IMR-90 (cell line): ENCODE data around the gene PAWR. TPM values are rescaled to one million over a fixed set of nuclear protein-coding genes. Genes with fewer than 3 reads are reported as not detected.

Experiments used
- ATAC-seq: fragments of 200-7000 bp; cut with Tn5 transposase; 2 replicates; pipeline ENCODE4 v1.9.1; 2020; ENCODE audit warnings: low read depth, mild to moderate bottlenecking, moderate library complexity
- BruUV-seq: library from RNA; stranded (reverse); fragments of 400-500 nt; replicated peaks from 2 replicates; lab custom pipeline; 2021; lab: Mats Ljungman, UMichigan
- CTCF ChIA-PET: fragments of 300-600 bp; formaldehyde crosslinking; extraction: SDS; loops from one replicate; lab custom pipeline; 2021; ENCODE audit warnings: antibody characterized with exemption; lab: Yijun Ruan, JAX
- POLR2A ChIA-PET: fragments of 300-600 bp; sonication (Branson Sonifier 250); formaldehyde crosslinking; loops from one replicate; lab custom pipeline; 2022; ENCODE audit warnings: antibody characterized with exemption; ENCODE audit not compliant: unreplicated experiment; lab: Charles Lee
- DNase-seq: peaks from one replicate; pipeline ENCODE4 v3.0.0; 2013
- H2AFZ ChIP-seq: replicated peaks from 2 replicates; pipeline ENCODE3; 2013; ENCODE audit warnings: low read length, mild to moderate bottlenecking; ENCODE audit not compliant: poor library complexity
- H2AK5ac ChIP-seq: 2 replicates; pipeline ENCODE4 v1.6.1; 2013; ENCODE audit warnings: low read depth, low read length, inconsistent platforms
- H2AK9ac ChIP-seq: replicated peaks from 2 replicates; pipeline ENCODE3; 2013; ENCODE audit warnings: mild to moderate bottlenecking, low read depth, low read length, moderate library complexity; ENCODE audit not compliant: poor library complexity
- H2BK120ac ChIP-seq: 2 replicates; pipeline ENCODE4 v1.6.1; 2013; ENCODE audit warnings: low read depth, low read length, inconsistent platforms
- H2BK15ac ChIP-seq: 3 replicates; pipeline ENCODE4 v1.6.1; 2013; ENCODE audit warnings: low read depth, low read length, inconsistent platforms
- H2BK20ac ChIP-seq: 2 replicates; pipeline ENCODE4 v1.6.1; 2013; ENCODE audit warnings: low read depth, mild to moderate bottlenecking, inconsistent platforms, low read length, moderate library complexity
- H2BK5ac ChIP-seq: 2 replicates; pipeline ENCODE4 v1.6.1; 2013; ENCODE audit warnings: mild to moderate bottlenecking, low read depth, low read length, inconsistent platforms; ENCODE audit not compliant: poor library complexity, severe bottlenecking
- H3K14ac ChIP-seq: replicated peaks from 2 replicates; pipeline ENCODE4 v1.6.1; 2013; ENCODE audit warnings: low read depth, low read length, inconsistent platforms
- H3K18ac ChIP-seq: 2 replicates; pipeline ENCODE4 v1.6.1; 2013; ENCODE audit warnings: low read depth, low read length, control low read depth
- H3K23ac ChIP-seq: 2 replicates; pipeline ENCODE4 v1.6.1; 2013; ENCODE audit warnings: low read depth, low read length, inconsistent platforms
- H3K27ac ChIP-seq: 2 replicates; pipeline ENCODE4 v1.5.1; 2013; ENCODE audit warnings: mild to moderate bottlenecking, control low read depth, low read length; ENCODE audit not compliant: insufficient read depth
- H3K27me3 ChIP-seq: 2 replicates; pipeline ENCODE4 v1.6.1; 2013; ENCODE audit warnings: low read length; ENCODE audit not compliant: control insufficient read depth, insufficient read depth
- H3K36me3 ChIP-seq: 2 replicates; pipeline ENCODE4 v1.6.1; 2013; ENCODE audit warnings: low read length, mixed read lengths; ENCODE audit not compliant: control insufficient read depth, insufficient read depth
- H3K4ac ChIP-seq: 2 replicates; pipeline ENCODE4 v1.6.1; 2013; ENCODE audit warnings: low read depth, low read length, inconsistent platforms
- H3K4me1 ChIP-seq: 2 replicates; pipeline ENCODE4 v1.6.1; 2013; ENCODE audit warnings: low read length, mixed read lengths; ENCODE audit not compliant: control insufficient read depth, insufficient read depth
- H3K4me2 ChIP-seq: 2 replicates; pipeline ENCODE4 v1.6.1; 2013; ENCODE audit warnings: low read depth, mild to moderate bottlenecking, control low read depth, low read length, moderate library complexity
- H3K4me3 ChIP-seq: 2 replicates; pipeline ENCODE4 v1.5.1; 2013; ENCODE audit warnings: low read depth, mild to moderate bottlenecking, control low read depth, low read length, moderate library complexity; ENCODE audit not compliant: insufficient read depth
- H3K56ac ChIP-seq: 2 replicates; pipeline ENCODE4 v1.6.1; 2013; ENCODE audit warnings: low read length, inconsistent platforms; ENCODE audit not compliant: insufficient read depth; ENCODE audit errors: extremely low read depth
- H3K79me1 ChIP-seq, 2 experiments: 2 replicates each; pipeline ENCODE4 v1.6.1; 2013; ENCODE audit warnings: low read length in 2 of 2, inconsistent platforms in 1 of 2, low read depth in 1 of 2
- H3K9ac ChIP-seq: 2 replicates; pipeline ENCODE4 v1.6.1; 2013; ENCODE audit warnings: low read depth, low read length, control low read depth
- H3K9me1 ChIP-seq: 2 replicates; pipeline ENCODE4 v1.6.1; 2013; ENCODE audit warnings: low read length, inconsistent platforms; ENCODE audit not compliant: insufficient read depth
- H3K9me3 ChIP-seq: 2 replicates; pipeline ENCODE4 v1.6.1; 2013; ENCODE audit warnings: low read length; ENCODE audit not compliant: control insufficient read depth, insufficient read depth
- H4K20me1 ChIP-seq: 2 replicates; pipeline ENCODE4 v1.6.1; 2013; ENCODE audit warnings: low read length, inconsistent platforms; ENCODE audit not compliant: insufficient read depth
- H4K5ac ChIP-seq: 2 replicates; pipeline ENCODE4 v1.6.1; 2013; ENCODE audit warnings: mild to moderate bottlenecking, low read depth, low read length, control low read depth
- H4K8ac ChIP-seq, 2 experiments: 2 replicates each; pipeline ENCODE4 v1.6.1; 2013; ENCODE audit warnings: low read depth in 2 of 2, low read length in 2 of 2, control low read depth in 1 of 2, inconsistent platforms in 1 of 2
- H4K91ac ChIP-seq: 2 replicates; pipeline ENCODE4 v1.6.1; 2013; ENCODE audit warnings: low read depth, low read length, inconsistent platforms; ENCODE audit not compliant: insufficient read depth
- BHLHE40 ChIP-seq: fragments of 150-350 bp; IDR thresholded peaks from 2 replicates; pipeline ENCODE4 v1.6.1; 2016; ENCODE audit warnings: mild to moderate bottlenecking, low read depth, low read length
- CHD1 ChIP-seq: IDR thresholded peaks from 2 replicates; pipeline ENCODE4 v1.6.1; 2012; ENCODE audit warnings: low read depth, low read length, improper control_type of control experiment
- POLR2A ChIP-seq: IDR thresholded peaks from 2 replicates; pipeline ENCODE4 v1.6.1; 2012; ENCODE audit warnings: mild to moderate bottlenecking, low read depth, low read length
- RCOR1 ChIP-seq: IDR thresholded peaks from 2 replicates; pipeline ENCODE4 v1.6.1; 2012; ENCODE audit warnings: mild to moderate bottlenecking, low read length, improper control_type of control experiment; ENCODE audit not compliant: insufficient replicate concordance
- RFX5 ChIP-seq: IDR thresholded peaks from 2 replicates; pipeline ENCODE4 v1.8.0; 2012; ENCODE audit warnings: low read depth, mild to moderate bottlenecking, low read length, moderate library complexity
- WGBS, 2 experiments: methylation state at CpG; one replicate each; pipeline versions ENCODE4 v1.1.5 to v1.1.7; 2013; ENCODE audit warnings: missing lambda C conversion rate in 2 of 2; ENCODE audit not compliant: insufficient read length in 1 of 2; ENCODE audit errors: extremely low coverage in 2 of 2; 5-methylcytosine and 5-hydroxymethylcytosine counted together
- dilution Hi-C: fragments of 300-500 bp; cut with HindIII; formaldehyde crosslinking; loops from one replicate; pipeline ENCODE4 v1.14.3; 2018; ENCODE audit warnings: low sequenced_read_pairs; ENCODE audit not compliant: unreplicated experiment
- in situ Hi-C: fragments of 300-500 bp; cut with MboI; formaldehyde crosslinking; loops from 3 replicates; pipeline ENCODE4 v1.14.3; 2019; ENCODE audit warnings: low sequenced_read_pairs, inconsistent platforms, mixed read lengths
- intact Hi-C: fragments of 100-400 bp; cut with micrococcal nuclease; formaldehyde crosslinking; loops from 2 replicates; pipeline ENCODE4 v1.10.0; 2022
- polyA plus RNA-seq, 3 experiments: library from polyadenylated mRNA; depleted of rRNA; stranded (reverse); fragments of >200 nt; gene quantifications; 2 replicates each; pipeline ENCODE4 v1.2.3, GENCODE V29; 2012; ENCODE audit warnings: low replicate concordance in 1 of 3
- total RNA-seq: library from RNA; depleted of rRNA; stranded (reverse); fragments of >200 nt; gene quantifications from 2 replicates; pipeline ENCODE4 v1.2.3, GENCODE V29; 2012
- TF ChIP-seq, protein P1 (sequence below): conservative IDR thresholded peaks from 2 replicates; pipeline ENCODE4 v1.5.1; 2012; ENCODE audit warnings: mild to moderate bottlenecking, low read depth, low read length, improper control_type of control experiment

Gene PAWR
- total and polyA plus RNA-seq, 2 of the 4 experiments (the other 2 are of a cell fraction) = 13.2 to 13.6 TPM

- intact Hi-C loops = no loop called here
- Histone ChIP-seq H3K9me1 (peaks cover 5% of the 10 kb centered on the region), H3K4me1 (peaks cover 6% of the 10 kb centered on the region), H3K36me3 (no peaks in the 10 kb centered on the region; the same call in 1 of the 2 replicates), H4K8ac (no peak overlapping the region), H3K27ac (no peak overlapping the region), H4K91ac (no peak overlapping the region), H4K5ac (no peak overlapping the region), H3K27me3 (no peaks in the 10 kb centered on the region), H2BK120ac (no peak overlapping the region), H3K79me1 (peaks cover 13 to 23% of the 10 kb centered on the region in 2 experiments), H3K4ac (no peak overlapping the region), H3K23ac (no peak overlapping the region), H3K4me2 (no peak overlapping the region), H3K14ac (no peak overlapping the region), H3K18ac (no peak overlapping the region), H4K20me1 (no peaks in the 10 kb centered on the region), H2BK20ac (no peak overlapping the region), H2AFZ (no peak overlapping the region), H3K56ac (no peak overlapping the region), H3K4me3 (no peak overlapping the region), H2BK5ac (no peak overlapping the region), H2BK15ac (no peak overlapping the region), H2AK5ac (no peak overlapping the region), H3K9ac (no peak overlapping the region), H2AK9ac (no peak overlapping the region), H3K9me3 (no peaks in the 10 kb centered on the region)
- no peak for ATAC-seq
- WGBS, 2 experiments = no CpG with 5 or more reads among the region's 4 CpGs
- BruUV-seq = no TSS peak
- ChIA-PET POLR2A (no interaction called here), CTCF (no interaction called here)
- in situ Hi-C loops = no loop called here
- TF ChIP-seq CHD1 (no peak), BHLHE40 (no peak), RFX5 (no peak), RCOR1 (no peak), POLR2A (no peak)
- TF ChIP-seq, protein P1, sequence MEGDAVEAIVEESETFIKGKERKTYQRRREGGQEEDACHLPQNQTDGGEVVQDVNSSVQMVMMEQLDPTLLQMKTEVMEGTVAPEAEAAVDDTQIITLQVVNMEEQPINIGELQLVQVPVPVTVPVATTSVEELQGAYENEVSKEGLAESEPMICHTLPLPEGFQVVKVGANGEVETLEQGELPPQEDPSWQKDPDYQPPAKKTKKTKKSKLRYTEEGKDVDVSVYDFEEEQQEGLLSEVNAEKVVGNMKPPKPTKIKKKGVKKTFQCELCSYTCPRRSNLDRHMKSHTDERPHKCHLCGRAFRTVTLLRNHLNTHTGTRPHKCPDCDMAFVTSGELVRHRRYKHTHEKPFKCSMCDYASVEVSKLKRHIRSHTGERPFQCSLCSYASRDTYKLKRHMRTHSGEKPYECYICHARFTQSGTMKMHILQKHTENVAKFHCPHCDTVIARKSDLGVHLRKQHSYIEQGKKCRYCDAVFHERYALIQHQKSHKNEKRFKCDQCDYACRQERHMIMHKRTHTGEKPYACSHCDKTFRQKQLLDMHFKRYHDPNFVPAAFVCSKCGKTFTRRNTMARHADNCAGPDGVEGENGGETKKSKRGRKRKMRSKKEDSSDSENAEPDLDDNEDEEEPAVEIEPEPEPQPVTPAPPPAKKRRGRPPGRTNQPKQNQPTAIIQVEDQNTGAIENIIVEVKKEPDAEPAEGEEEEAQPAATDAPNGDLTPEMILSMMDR = no peak
- dilution Hi-C loops = no loop called here
- no peak for DNase-seq
These were observed 95.5 kb downstream of the PAWR start for GRCh38 chr12:79595273-79595672.
